Measurements from ENCODE around the gene HDAC4. TPM values are rescaled to one million over a fixed set of nuclear protein-coding genes. Genes with fewer than 3 reads are reported as not detected.
A peak's percentile ranks its signal among the peaks of the same experiment; 100 is the strongest.

Gene HDAC4
- total RNA-seq, 1 experiment from 2014 or later = 5.5 TPM

DNA sequence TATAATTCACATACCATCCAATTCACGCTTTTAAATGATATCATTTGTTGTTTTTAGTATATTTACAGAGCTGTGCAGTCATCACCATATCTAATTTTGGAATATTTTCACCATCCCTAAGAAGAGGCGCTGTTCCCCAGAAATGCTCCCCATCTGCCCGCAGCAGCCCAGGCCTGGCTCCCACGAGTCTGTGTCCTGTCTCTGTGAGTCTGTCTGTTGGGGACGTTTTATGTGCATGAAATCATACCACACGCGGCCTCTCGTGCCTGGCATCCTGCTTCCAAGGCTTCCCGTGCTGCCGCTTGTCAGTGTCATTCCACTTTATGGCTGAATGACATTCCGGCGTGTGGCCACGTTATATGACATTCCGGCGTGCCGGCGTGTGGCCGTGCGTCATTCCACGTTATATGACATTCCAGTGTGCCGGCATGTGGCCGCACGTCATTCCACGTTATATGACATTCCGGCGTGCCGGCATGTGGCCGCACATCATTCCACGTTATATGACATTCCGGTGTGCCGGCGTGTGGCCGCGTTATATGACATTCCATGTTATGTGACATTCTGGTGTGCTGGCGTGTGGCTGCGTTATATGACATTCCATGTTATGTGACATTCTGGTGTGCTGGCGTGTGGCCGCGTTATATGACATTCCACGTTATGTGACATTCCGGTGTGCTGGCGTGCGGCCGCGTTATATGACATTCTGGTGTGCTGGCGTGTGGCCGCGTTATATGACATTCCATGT is 276.5 kb downstream of the HDAC4 start:
- DNase-seq (ENCODE audit: low read depth) = no peak

DNA sequence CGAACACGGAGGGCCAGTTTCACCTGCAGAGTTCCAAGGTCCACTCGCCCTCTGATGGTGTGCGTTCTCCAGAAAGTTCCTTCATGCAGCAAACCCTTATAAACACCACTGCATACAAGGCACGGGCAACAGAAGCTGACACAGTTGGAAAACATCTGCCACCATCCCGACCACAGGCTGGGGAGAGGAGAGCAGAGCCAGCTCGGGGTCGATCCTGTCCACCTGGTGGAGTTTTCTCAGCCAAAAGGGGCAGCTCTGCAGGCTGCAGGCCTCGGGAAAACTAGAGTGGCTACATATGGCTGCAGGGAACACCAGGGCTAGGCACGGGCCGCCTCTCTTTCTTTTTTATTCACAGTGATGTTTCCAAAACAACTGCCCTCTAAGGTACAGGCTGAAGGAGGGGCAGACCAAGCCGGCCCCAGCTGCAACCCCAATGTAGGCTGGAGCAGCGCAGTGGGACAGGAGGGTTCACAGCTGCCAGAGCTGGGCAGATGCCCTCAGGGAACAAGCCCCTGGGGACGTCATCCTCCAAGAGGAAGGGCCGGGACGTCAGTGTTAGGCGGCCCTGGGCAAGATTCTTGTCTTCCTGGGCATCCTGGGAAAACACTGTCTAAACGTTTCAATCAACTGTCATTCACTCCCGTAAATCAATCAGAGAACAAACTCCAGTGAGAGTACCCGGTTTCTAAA is 278.3 kb downstream of the HDAC4 start:
- DNase-seq (ENCODE audit: low read depth) = no peak

DNA sequence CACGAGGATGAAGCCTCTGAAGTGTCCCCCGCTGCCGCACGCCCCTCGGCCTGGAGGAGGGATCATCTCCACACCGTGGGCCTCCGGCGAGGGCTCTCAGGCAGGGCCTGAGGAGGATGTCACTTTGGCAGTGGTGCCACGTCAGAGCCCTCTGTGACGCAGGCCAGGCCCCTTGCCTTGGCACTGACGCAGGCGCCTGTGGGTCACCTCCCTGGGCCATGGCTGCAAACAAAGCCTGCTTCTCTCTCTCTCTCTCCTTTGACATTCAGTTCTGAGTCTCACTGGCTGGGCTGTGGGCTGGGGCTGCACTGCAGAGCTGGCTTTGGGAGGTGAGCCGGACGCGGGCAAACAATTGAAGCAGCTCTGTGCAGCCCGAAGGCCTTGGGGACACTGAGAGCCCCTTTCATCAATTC is 279.2 kb downstream of the HDAC4 start:
- DNase-seq (ENCODE audit: low read depth) = peak; percentile 14

DNA sequence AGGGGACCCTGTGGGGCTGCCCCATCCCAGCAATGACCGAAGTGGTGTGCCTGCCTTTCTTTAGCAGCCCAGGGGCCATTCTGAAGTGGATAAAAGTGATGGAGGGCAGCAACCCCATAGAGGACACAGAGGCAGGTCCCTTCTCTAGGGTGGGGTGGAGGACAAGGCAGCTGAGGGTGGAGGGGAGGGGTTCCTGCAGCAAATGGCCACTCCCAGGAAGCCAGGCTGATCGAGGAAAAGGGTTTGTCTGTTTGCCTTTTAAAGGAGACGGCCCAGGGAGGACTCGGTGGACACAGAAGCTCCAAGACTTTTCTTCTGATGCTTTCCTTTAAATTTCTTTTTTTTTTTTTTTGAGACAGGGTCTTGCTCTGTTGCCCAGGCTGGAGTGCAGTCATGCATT is 280.2 kb downstream of the HDAC4 start:
- DNase-seq (ENCODE audit: low read depth) = no peak

DNA sequence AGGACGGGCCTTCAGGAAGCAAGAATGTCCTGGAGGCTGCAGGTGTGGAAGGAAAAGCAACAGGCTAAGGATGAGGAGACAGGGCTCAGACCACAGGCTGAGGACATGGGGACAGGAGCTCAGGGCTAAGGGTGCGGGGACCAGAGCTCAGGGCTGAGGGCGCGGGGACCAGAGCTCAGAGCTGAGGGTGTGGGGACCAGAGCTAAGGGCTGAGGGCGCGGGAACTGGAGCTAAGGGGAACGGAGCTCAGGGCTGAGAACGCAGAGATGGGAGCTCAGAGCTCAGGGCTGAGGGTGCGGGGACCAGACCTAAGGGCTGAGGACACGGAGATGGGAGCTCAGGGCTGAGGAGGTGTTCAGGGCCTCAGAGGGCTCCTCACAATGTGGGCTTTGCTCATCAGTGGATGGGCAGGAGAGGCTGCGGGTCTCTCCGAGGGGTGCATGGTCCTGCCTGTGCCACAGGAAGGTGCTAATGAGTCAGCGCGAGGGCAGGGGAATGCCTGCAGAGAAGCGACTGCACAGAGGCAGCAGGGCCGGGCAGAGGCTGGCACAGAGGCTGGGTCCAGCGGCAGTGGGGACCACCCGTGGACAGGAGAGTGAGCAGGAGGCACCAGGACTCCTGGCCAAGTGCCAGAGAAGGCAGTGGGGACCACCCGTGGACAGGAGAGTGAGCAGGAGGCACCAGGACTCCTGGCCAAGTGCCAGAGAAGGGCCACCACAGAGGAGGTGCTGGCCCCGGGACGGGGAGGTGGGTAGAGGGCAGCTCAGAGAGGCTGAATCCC is 281.3 kb downstream of the HDAC4 start:
- no peak for DNase-seq (ENCODE audit: low read depth)

DNA sequence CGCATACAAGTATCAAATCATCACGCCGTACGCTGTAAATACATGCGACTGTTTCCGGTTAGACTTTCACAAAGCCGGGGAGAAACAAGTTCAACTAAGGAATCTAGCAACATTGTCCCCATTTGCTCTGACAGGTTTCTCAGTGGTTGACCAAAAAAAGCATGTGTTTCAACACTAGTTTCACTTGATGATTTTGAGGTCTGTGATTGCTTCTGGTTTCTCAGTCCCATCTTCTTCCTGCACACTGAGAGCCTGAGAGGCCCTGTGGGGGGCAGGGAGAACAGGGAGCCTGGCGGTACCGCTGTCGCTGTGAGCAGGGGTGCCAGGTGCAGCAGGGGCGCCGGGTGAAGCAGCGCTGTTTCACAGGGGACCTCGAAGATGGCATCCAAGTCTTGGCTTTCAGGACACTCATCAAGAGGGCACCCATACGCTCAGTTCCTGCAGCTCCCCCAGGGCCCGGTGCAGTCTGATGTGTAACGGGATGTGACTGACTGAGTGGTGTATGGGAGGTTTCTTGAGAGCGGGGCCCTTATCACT is 282.1 kb downstream of the HDAC4 start:
- DNase-seq (ENCODE audit: low read depth) = no peak

DNA sequence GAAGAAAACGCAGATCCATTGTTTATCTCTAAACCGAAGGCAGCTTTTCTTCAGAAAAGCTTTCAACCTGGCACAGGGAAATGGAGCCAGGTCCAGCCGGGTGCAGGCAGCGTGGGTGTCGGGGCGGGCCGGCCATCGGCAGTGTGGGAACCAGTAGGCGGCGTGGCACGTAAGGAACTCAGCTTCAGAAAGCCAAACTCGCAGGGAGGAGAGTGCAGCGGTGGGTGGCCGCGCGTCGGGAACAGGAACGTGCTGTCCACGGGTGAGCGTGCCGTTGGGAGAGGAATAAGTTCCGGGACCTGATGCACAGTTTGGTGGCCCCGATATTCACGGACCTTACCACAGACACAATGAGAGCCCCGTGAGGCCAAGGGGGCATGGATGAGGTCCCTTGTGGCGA is 282.6 kb downstream of the HDAC4 start:
- DNase-seq (ENCODE audit: low read depth) = no peak

DNA sequence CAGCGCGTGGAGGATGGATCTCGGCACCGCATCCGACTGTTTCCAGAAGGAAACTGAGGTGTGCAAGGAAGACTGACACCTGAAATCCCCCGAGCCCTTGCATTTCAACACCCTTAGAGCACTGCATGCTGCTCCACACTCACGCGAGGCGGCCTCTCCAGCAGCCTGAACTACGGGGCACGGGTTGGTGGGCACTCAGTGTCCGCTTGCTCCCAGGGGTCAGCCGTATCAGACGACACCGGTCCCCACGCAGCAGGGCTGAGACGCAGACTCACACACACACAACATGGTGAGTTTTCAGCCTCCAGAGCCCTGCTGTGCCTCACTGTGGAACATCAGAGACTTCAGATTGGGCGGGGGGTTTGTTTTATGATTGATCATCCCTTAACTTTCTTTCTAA is 283.0 kb downstream of the HDAC4 start:
- no peak for DNase-seq (ENCODE audit: low read depth)

DNA sequence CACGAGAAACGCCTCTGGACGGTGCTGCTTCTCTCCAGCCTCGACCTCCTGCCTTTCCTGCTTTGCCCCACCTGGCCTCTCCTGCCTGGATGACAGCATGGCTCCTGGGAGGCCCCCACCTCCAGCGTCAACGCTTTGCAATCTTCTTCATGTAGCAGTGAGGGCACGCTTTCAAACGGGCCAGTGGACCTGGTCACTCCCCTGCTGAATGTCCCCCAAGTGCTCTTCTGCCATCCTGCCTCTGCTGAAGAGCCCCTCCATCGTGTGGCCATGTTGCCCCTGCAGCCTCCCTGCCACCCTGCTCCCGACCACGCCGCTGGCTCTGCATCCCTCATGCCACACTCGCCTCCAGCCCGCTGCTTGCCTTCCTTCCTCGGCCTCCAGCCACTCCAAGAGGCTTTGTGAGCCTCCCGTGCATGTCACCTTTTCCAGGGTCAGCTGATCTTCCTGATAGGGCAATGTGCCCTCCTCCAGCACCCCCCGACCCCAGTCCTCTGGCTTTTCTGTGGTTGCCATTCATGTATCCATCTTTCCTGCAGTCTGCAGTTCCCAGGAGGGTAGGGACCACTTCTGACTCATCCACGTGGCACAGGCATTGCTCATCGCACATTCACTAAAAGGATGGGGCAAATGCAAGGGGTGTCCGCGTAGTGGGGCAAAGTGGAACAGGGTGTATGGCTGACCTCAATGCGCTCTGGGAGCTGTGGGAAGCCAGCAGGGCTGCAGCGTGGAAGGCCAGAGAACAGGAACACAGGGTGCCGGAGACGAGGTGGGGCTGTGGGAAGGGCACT is 284.2 kb downstream of the HDAC4 start:
- DNase-seq (ENCODE audit: low read depth) = no peak

DNA sequence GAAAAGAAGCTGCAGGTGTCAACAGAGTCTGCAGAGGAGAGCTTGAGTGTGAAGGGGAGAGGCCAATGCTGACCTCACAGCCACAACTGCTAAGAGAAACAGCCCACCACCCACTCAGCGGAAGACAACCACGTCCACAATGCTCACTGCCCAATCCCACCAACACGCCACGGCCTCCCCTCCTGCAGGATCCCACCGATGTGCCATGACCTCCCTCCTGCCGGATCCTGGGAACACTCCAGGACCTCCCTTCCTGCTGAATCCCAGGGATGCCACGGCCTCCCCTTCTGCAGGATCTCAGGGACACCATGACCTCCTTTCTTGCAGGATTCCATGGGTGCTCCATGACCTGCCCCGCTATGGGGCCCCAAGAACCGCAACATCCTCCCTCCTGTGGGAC is 285.2 kb downstream of the HDAC4 start:
- DNase-seq (ENCODE audit: low read depth) = no peak

DNA sequence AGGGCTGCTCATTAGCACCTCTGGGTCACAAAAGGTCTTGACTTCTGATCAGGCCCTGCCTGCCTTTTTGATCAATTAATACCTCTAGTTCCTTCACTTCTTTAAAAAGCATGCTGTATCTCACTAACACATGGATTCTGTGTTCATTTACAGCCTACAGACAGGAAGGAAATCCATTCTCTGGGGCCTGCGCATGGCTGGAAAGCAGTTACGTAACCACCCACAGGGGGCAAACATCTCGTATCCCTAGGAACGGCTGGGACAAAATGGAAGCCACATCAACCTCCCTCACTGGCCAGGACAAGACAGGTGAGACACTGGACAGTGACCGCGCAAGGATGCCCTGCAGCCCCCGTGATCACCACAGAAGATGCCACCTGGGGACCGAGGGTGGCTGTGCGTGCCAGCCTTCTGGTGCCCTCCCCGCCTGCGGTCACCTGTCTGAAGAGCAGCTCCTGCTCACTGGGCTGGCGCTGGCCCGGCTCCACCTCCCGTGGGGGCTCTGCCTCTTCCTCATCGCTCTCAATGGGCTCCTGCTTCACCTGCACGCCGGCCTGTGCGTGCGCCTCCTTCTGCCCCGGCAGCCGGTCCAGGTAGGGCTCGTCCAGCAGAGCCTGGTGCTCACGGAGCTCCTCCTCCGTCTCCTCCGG is 286.1 kb downstream of the HDAC4 start:
- DNase-seq (ENCODE audit: low read depth) = no peak

DNA sequence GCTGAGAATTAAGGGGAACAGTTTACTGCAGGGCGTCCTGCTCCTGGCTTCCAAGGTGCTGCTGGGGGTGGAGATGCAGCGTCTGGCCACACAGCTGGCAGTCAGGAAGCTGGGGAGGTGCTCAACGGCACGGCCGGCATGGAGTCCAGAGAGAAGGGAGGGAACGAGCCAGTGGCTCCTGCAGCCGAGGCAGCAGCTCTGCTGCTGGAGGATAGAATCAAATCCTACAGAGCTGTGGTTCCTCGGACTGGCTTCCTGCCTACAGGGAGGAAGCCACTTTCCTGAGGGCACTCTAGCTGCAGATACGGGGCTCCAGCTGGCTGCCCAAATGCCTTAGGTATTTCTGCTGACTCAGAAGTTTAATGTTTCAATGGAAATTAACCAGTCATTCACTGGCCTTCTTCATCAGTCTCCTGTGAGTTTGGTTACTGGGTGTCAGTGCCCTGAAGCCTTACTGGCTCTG is 286.7 kb downstream of the HDAC4 start:
- peak; percentile 72 for DNase-seq (ENCODE audit: low read depth)

DNA sequence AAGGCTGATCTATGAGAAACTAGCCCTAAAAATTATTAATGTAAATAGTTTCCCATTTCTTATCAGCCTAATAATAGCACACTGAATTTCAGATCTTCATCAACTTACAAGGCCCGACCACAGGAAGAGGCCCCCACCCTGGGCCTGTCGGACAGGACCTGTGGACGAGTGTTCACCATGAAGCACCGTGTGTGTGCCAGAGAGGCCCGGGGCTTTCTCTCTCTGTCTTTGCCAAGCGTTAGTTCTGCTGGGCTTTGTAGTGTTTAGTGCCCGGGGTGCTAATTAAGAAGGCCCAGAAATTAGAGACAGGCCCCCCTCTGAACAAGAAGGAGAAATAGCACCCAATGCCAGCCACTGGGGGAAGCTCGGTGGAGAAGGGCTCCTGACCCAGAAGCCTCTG is 287.2 kb downstream of the HDAC4 start:
- DNase-seq (ENCODE audit: low read depth) = no peak

DNA sequence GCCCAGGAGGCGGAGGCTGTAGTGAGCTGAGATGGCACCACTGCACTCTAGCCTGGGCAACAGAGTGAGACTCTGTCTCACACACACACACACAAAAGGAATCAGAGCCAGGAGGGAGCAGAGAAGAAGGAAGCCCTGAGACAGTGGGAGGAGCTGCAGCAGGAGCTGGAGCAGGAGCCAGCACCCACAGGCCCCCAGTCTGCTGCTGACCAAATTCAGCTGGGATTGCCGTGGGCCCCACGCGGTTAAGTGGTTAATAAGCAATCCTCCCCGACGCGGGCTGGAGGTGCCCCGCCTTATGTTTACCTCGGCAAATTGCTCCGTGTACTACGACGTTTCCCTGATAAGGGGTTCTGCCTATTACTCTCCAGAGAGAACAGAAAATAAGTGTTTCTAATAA is 287.6 kb downstream of the HDAC4 start:
- no peak for DNase-seq (ENCODE audit: low read depth)

DNA sequence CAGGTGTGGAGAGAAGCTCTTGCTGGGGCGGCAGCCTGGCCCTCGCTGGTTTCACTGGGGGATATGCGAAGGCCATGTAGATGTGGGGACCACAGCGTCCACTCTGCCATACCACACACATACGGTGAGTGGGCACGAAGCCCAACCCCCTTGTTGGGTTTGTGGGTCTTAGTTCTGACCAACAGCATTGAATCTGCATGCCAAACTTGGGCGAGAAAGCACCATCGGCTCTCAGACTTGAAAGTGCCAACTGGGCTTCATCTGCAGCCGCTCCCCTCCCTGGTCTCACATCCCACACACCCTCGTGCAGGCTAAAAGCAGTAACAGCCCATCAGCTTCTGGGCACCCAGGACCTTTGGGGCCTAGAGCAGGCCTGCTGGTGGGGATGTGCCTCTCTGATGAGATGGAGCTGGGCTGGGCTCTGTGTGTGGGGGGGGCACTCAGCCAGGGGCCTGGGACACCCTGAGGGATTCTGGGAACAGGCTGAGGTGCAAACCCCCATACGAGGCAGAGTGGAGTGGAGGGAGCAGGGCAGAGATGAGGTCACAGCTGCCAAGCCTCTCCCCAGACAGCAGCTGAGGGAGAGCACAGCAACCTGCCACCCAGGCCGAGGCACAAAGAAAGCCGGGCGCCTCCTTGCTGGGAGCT is 288.6 kb downstream of the HDAC4 start:
- DNase-seq (ENCODE audit: low read depth) = no peak

DNA sequence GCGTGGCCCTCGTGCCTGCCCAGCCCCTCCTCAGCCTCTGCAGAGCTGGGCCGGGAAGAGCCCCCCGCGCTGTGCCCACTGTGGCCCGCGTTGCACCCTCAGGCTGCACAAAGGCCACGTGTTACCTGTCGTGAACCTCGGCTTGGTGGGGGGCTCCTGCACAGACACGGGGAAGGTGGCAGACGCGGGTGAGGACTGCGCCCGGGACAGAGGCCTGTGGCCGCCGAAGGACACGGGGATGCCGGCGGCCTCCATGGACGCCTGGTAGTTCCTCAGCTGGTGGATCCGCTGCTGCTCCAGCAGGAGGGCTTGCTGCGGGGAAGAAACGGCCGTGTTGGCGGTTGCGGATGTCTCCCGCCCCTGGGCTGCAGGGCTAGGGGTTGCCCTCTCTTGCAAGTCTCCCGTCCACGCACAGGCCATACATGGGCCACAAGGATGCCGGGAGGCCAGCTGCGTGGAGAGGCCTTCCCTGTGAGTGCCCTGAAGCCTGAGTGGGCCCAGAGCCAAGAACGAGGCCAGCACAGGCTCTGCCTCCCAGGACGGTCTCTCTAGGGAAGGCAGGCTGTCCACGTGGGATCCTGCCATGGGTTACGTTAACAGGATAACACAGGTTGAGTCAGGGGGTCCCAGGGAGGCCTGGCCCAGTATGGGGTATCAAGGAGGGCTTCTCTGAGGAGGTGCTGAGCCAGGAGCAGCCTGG is 289.3 kb downstream of the HDAC4 start:
- no peak for DNase-seq (ENCODE audit: low read depth)

DNA sequence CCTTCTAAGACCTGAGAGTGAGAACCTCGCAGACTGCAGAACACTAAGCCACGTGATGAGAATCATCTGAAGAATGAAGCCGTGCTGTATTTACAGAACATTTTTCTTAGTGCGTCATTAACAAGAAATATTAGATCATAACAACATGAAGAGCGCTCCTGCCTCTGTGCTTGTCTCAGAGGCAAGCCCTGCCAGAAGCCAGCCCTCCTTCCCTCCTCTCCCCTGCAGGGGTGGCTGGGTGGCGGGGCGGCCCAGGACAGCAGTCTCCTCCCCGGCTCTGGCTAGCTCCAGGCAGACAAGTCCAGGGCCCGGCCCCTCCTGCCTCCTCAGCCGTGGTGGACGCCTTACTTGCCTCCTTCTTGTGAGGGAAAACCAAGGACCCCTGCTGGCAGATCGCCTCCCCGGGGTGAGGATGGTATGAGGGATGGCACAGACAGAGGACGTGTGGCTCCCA is 290.2 kb downstream of the HDAC4 start:
- DNase-seq (ENCODE audit: low read depth) = no peak

DNA sequence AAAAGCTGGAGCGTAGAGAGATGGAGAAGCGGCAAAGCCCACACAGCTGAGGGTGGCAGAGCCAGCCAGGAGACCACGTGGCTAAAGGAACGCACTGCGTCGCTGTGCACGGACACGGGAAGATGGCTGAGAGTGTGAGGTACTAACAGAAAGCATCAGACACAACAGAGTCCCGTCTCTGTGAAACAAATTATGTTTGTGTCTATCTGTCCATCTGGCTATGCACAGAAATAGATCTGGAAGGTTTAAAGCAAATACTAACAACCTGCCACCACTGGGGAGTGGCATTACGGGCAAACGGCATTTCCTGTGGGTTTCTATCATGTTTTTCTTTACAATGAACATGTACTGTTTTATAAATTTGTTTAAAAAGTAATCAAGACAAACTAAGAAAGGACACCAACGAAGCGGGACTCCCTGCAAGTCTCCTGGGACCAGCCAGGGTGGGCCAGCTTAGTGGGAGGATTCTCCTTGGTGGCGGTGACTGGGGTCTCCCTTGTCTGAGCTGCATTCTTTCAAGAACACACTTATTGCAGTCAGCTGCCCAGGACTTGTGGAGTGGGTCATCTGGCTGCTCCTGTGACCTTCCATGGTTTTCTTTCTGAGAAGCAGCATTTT is 290.8 kb downstream of the HDAC4 start:
- DNase-seq (ENCODE audit: low read depth) = no peak
